Measurements from ENCODE around the gene SEC63.
"Not testable (repeated sequence)": the region's sequence is repeated elsewhere in the genome, so short reads cannot be mapped to it uniquely, and the experiment has no call there.

SEC63 gene

DNA sequence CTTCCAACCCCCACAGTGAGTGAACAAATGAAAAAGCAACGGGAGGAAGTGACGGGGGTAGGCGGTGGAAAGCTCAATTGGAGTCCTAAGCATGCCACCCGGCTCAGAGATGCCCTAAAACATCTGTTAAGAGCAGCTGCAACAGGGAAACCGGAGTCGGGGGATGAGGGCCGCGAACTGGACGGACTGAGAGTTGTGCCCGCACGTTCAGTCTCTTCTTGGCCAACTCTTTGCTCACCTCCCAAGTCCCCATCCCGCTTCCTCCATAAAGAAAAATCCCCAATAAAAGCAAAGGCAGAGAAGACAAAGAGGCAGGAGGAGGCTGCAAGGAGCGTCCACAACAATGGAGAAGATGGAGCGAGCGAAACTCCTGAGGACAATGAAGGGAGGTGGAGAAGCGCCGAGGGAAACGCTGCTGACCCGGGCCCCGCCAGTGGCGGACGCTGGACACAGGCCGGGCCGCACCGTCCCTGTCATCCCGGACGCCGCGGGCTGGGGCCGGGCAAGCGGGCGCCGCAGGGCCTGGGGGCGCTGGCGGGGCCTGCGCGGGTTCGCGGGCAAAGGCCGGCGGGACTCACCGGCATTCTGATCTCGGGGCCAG lies 600 bp downstream of the SEC63 start:
- H3K79me2 ChIP-seq (ENCODE audit: low read length), result peaks cover 48% of the 10 kb centered on the region
- peak overlapping the region; percentile 98 for H3K4me3 ChIP-seq (ENCODE audit: low read length)

GRCh38 chr6:107956586-107957307 lies 1.3 kb downstream of the SEC63 start:
- Histone ChIP-seq H3K27ac (ENCODE audit: low read length) (peak overlapping the region; percentile 69), H3K9ac (ENCODE audit: low read length) (peak overlapping the region; percentile 98), H4K20me1 (ENCODE audit: insufficient read depth, low read length) (peaks cover 16% of the 10 kb centered on the region), H3K9me3 (ENCODE audit: insufficient read depth, low read length) (no peaks in the 10 kb centered on the region), H3K4me2 (ENCODE audit: low read length) (peak overlapping the region; percentile 72), H3K79me2 (ENCODE audit: low read length) (peaks cover 55% of the 10 kb centered on the region), H3K27me3 (ENCODE audit: low read depth, low read length) (no peaks in the 10 kb centered on the region), H3K36me3 (replicated peaks; ENCODE audit: low read depth, low read length) (peaks cover 8% of the 10 kb centered on the region), H3K4me1 (ENCODE audit: low read length) (peaks cover 6% of the 10 kb centered on the region), H2AFZ (ENCODE audit: low read depth, low read length) (no peak overlapping the region; the same call in 1 of the 2 replicates), H3K4me3 (ENCODE audit: low read length) (peak overlapping the region; percentile 98)
- TF ChIP-seq CTCF (IDR thresholded peaks at IDR 0.05; ENCODE audit: low read depth, low read length) (no peak), EZH2phosphoT487 (IDR thresholded peaks at IDR 0.05; ENCODE audit: low read depth) (no peak)

More for the DNA sequence above, 600 bp downstream of the SEC63 start:
- Histone ChIP-seq H3K4me2 (ENCODE audit: low read length) (peak overlapping the region; percentile 72), H3K36me3 (replicated peaks; ENCODE audit: low read depth, low read length) (peaks cover 8% of the 10 kb centered on the region), H2AFZ (ENCODE audit: low read depth, low read length) (no peak overlapping the region), H3K27ac (ENCODE audit: low read length) (peak overlapping the region; percentile 69), H3K9me3 (ENCODE audit: insufficient read depth, low read length) (no peaks in the 10 kb centered on the region), H4K20me1 (ENCODE audit: insufficient read depth, low read length) (peaks cover 16% of the 10 kb centered on the region), H3K9ac (ENCODE audit: low read length) (peak overlapping the region; percentile 98), H3K4me1 (ENCODE audit: low read length) (peaks cover 6% of the 10 kb centered on the region), H3K27me3 (ENCODE audit: low read depth, low read length) (no peaks in the 10 kb centered on the region)
- no peak for TF ChIP-seq EZH2phosphoT487 (IDR thresholded peaks at IDR 0.05; ENCODE audit: low read depth)
- no peak for TF ChIP-seq CTCF (IDR thresholded peaks at IDR 0.05; ENCODE audit: low read depth, low read length)

- H3K4me2 ChIP-seq (ENCODE audit: low read length), result peak overlapping the region; percentile 72
- no peaks in the 10 kb centered on the region for H3K9me3 ChIP-seq (ENCODE audit: insufficient read depth, low read length)
- H3K79me2 ChIP-seq (ENCODE audit: low read length), result peaks cover 61% of the 10 kb centered on the region
- TF ChIP-seq CTCF (IDR thresholded peaks at IDR 0.05; ENCODE audit: low read depth, low read length) (no peak), EZH2phosphoT487 (IDR thresholded peaks at IDR 0.05; ENCODE audit: low read depth) (no peak)
- H3K9ac ChIP-seq (ENCODE audit: low read length), result peak overlapping the region; percentile 98
- H3K27ac ChIP-seq (ENCODE audit: low read length), result no peak overlapping the region
- H2AFZ ChIP-seq (ENCODE audit: low read depth, low read length), result no peak overlapping the region
- peaks cover 8% of the 10 kb centered on the region for H3K36me3 ChIP-seq (replicated peaks; ENCODE audit: low read depth, low read length)
- no peaks in the 10 kb centered on the region for H3K27me3 ChIP-seq (ENCODE audit: low read depth, low read length)
- H4K20me1 ChIP-seq (ENCODE audit: insufficient read depth, low read length), result peaks cover 20% of the 10 kb centered on the region
- peaks cover 6% of the 10 kb centered on the region for H3K4me1 ChIP-seq (ENCODE audit: low read length)
- peak overlapping the region; percentile 98 for H3K4me3 ChIP-seq (ENCODE audit: low read length)
Measured at GRCh38 chr6:107956181-107956580, 1.8 kb downstream of the SEC63 start.

GRCh38 chr6:107953858-107954414 lies 4.1 kb downstream of the SEC63 start:
- not testable (repeated sequence) for H3K36me3 ChIP-seq (replicated peaks; ENCODE audit: low read depth, low read length); H3K9ac ChIP-seq (ENCODE audit: low read length); H3K27ac ChIP-seq (ENCODE audit: low read length); H3K4me2 ChIP-seq (ENCODE audit: low read length); H3K9me3 ChIP-seq (ENCODE audit: insufficient read depth, low read length); H3K27me3 ChIP-seq (ENCODE audit: low read depth, low read length); H3K4me1 ChIP-seq (ENCODE audit: low read length); H3K4me3 ChIP-seq (ENCODE audit: low read length); H2AFZ ChIP-seq (ENCODE audit: low read depth, low read length)
- H3K79me2 ChIP-seq (ENCODE audit: low read length), result peaks cover 83% of the 10 kb centered on the region
- peaks cover 41% of the 10 kb centered on the region for H4K20me1 ChIP-seq (ENCODE audit: insufficient read depth, low read length)

Data from OCI-LY3 (cell line).